Mesothelial cell of epicardium (in vitro differentiated cells): ENCODE results near the gene MEN1. TPM values are rescaled to one million over a fixed set of nuclear protein-coding genes. Genes with fewer than 3 reads are reported as not detected.

Experiments used
- DNase-seq, 2 experiments: peaks; one replicate each; pipeline ENCODE4 v3.0.0; 2021; ENCODE audit warnings: low spot score in 2 of 2; ENCODE audit not compliant: unreplicated experiment in 2 of 2
- H3K27ac Mint-ChIP-seq: 2 replicates; pipeline ENCODE4 v1.8.0; 2021; ENCODE audit warnings: mixed read lengths
- H3K27me3 Mint-ChIP-seq: 2 replicates; pipeline ENCODE4 v1.8.0; 2021; ENCODE audit warnings: low read depth, mixed read lengths
- H3K36me3 Mint-ChIP-seq: 2 replicates; pipeline ENCODE4 v1.8.0; 2021; ENCODE audit warnings: mixed read lengths
- H3K4me1 Mint-ChIP-seq: 2 replicates; pipeline ENCODE4 v1.8.0; 2021; ENCODE audit warnings: mixed read lengths
- H3K4me3 Mint-ChIP-seq: 2 replicates; pipeline ENCODE4 v1.8.0; 2021; ENCODE audit warnings: mild to moderate bottlenecking, moderate library complexity, mixed read lengths
- H3K9me3 Mint-ChIP-seq: 2 replicates; pipeline ENCODE4 v1.8.0; 2021; ENCODE audit warnings: mixed read lengths
- CTCF ChIP-seq: fragments of 200-600 bp; sonication (generic); IDR thresholded peaks from one replicate; pipeline ENCODE4 v1.5.0; 2021; ENCODE audit warnings: antibody characterized with exemption; ENCODE audit not compliant: unreplicated experiment
- total RNA-seq: library from RNA; stranded (reverse); gene quantifications from 3 replicates; pipeline ENCODE4 v1.2.1, GENCODE V29; 2021

Gene MEN1
- total RNA-seq, 1 donor from 2014 or later = 45.4 TPM

GRCh38 chr11:64851831-64852351 lies 41.5 kb upstream of the MEN1 start:
- Mint-ChIP-seq H3K27ac (no peak overlapping the region), H3K36me3 (peaks cover 9% of the 10 kb centered on the region), H3K27me3 (no peaks in the 10 kb centered on the region), H3K4me1 (peaks cover 5% of the 10 kb centered on the region), H3K4me3 (no peak overlapping the region), H3K9me3 (no peaks in the 10 kb centered on the region)
- no peak for DNase-seq
- no peak for TF ChIP-seq CTCF

GRCh38 chr11:64850979-64851567 lies 40.7 kb upstream of the MEN1 start:
- Mint-ChIP-seq H3K36me3 (peaks cover 9% of the 10 kb centered on the region), H3K9me3 (no peaks in the 10 kb centered on the region), H3K27me3 (no peaks in the 10 kb centered on the region), H3K27ac (no peak overlapping the region), H3K4me1 (peaks cover 5% of the 10 kb centered on the region), H3K4me3 (no peak overlapping the region)
- no peak for TF ChIP-seq CTCF
- no peak for DNase-seq

DNA sequence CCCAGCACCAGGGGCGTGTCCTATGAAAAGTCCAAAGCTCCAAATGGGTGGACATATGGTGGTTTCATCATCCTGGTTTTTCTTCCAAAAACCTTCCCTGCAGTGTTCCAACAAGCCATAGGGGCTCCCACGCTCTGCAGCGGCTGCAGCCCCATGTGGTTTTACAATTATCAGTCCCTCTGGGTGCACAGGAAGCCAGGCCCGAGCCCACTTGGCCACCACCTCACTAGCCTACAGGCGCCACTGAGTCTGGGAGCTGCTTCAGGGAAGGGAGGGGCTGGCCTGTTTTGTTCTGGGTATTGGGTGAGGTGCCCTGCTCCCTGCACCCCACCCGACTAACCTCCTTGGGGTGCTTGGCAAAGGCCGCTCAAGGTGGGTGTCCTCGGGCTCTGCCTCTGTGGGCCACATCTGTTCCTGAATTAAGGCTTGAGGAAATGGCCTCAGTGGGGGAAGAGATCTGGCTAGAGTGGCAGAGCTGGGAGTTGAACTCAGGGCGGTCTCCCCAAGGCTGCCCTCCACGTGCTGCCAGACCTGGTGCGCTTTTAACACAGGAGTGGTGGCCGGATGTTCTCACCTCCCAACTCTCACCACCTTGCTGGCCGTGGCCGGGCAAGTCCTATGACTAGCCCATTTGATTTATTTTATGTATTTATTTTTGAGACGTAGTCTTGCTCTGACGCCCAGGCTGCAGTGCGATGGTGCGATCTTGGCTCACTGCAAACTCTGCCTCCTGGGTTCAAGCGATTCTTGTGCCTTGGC lies 39.4 kb upstream of the MEN1 start:
- no peak for DNase-seq
- H3K27ac Mint-ChIP-seq = no peak overlapping the region
- no peak for TF ChIP-seq CTCF
- no peaks in the 10 kb centered on the region for H3K27me3 Mint-ChIP-seq
- no peaks in the 10 kb centered on the region for H3K9me3 Mint-ChIP-seq
- no peak overlapping the region for H3K4me3 Mint-ChIP-seq
- peaks cover 6% of the 10 kb centered on the region for H3K4me1 Mint-ChIP-seq
- H3K36me3 Mint-ChIP-seq = peaks cover 2% of the 10 kb centered on the region

- Mint-ChIP-seq H3K36me3 (no peaks in the 10 kb centered on the region), H3K4me1 (peaks cover 7% of the 10 kb centered on the region), H3K27me3 (no peaks in the 10 kb centered on the region), H3K27ac (no peak overlapping the region), H3K4me3 (no peak overlapping the region), H3K9me3 (no peaks in the 10 kb centered on the region)
- DNase-seq = no peak
- no peak for TF ChIP-seq CTCF
These were observed 38.7 kb upstream of the MEN1 start for GRCh38 chr11:64848826-64849597.

GRCh38 chr11:64848214-64848825 lies 38.0 kb upstream of the MEN1 start:
- no peaks in the 10 kb centered on the region for H3K27me3 Mint-ChIP-seq
- H3K9me3 Mint-ChIP-seq = no peaks in the 10 kb centered on the region
- H3K27ac Mint-ChIP-seq = no peak overlapping the region
- peaks cover 13% of the 10 kb centered on the region for H3K4me1 Mint-ChIP-seq
- no peak for DNase-seq
- no peak overlapping the region for H3K4me3 Mint-ChIP-seq
- H3K36me3 Mint-ChIP-seq = no peaks in the 10 kb centered on the region
- no peak for TF ChIP-seq CTCF
